T follicular helper cell (primary cell): ENCODE results near the gene SARDH.
A peak's percentile ranks its signal among the peaks of the same experiment; 100 is the strongest.
"Not testable (repeated sequence)": the region's sequence is repeated elsewhere in the genome, so short reads cannot be mapped to it uniquely, and the experiment has no call there.

Experiments used
- DNase-seq: peaks from one replicate; pipeline ENCODE4 v3.0.0-alpha.2; 2020; ENCODE audit warnings: low read depth

The SARDH gene

DNA sequence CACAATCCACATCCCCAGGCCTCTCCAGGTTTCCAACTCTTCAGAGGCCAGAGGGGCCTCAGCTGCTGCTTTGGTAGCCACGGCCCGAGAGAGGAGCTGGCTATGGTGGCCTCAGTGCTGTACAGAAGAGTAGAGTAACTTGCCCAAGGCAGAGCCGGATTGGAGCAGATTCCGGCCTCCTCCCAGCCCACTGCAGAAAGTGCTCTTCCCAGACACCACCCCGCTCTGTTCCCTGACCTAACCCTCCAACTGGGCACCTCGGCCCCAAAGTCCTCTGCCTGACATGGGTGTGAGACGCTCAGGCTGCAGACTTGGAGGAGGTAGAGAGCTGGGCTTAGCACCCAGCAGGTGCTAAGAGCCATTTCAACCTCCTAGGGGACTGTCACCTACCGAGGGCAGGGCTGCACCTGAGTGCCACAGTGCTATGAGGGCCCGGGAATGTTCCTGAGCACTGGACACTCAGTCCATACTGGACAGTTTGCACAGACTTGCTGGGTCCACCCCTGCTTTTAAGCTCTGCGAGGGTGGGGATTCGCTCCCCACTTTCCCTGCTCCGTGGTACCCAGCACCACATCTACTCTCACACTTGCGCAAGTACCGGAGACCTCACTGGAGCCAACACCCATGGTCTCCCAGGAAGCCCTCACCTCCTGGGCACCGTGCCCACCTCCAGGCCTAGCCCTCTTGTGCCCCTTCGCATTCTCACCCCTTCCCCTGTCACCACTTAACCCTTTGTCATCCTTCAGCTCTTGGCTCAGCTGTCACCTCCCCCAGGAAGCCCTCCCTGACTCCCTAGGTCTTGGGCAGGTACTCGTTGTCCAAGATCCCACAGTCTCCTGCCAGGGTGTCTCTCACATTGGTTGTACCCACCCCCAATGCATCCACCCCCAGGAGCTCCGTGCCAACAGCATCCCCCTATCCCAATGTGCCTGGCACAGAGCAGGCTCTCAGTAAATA, 52.2 kb downstream of the SARDH start:
- no peak for DNase-seq

DNA sequence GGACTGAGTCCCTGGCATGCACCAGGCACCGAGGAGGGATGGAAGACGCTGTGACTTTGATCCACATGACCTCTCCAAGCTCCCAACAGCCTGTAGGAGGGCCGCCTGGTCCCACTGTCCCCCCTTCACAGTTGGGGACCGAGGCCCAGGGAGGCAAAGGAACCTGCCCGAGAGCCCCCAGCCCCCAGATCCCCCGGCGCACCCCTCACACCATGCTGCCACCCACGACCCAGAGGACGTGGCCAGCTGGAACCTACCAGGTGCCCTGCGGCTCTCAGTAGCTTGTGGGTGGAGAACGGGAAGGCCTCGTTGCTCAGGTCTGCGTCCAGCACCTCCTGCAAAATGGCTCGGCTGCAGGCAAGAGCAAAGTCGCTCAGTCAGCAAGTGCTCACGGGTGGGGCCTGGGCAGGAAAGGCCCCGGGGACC, 53.2 kb downstream of the SARDH start:
- no peak for DNase-seq

DNA sequence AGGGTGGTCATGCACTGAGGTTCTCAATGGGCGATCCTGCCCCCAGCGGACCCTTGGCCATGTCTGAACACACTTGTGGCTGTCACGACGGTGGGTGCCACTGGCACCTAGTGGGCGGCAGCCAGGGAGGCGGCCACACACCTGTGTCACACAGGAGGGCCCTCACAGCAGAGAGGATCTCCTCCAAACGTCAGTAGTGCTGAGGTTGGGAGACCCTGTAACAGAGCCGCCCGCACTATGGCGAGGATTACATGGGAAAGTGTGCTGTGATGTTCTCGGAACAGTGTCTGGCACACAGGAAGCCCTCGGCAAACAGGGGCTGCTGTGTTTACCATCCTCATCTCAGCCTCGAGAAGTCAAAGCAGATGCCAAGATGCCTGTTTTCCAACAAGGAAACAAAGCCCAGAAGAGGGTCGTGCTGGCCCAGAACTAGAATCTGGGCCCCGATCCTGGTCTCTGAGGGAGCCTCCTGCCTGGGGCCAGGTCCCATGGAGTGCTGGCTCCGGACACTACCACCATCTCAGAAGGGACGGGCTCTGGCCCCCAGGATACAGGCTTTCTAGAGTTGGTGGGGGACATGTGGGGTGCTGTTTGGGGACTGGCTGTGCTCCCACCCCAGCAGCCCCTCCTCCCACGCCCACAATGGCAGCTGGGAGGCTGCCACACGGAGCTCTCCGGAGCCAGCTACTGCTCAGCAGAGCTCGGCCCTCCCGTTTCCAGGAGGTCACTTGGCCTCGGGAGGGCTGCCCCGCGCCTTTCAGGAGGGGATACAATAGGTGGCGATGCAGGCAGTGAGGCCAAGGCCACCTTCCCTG, 53.8 kb downstream of the SARDH start:
- no peak for DNase-seq

DNA sequence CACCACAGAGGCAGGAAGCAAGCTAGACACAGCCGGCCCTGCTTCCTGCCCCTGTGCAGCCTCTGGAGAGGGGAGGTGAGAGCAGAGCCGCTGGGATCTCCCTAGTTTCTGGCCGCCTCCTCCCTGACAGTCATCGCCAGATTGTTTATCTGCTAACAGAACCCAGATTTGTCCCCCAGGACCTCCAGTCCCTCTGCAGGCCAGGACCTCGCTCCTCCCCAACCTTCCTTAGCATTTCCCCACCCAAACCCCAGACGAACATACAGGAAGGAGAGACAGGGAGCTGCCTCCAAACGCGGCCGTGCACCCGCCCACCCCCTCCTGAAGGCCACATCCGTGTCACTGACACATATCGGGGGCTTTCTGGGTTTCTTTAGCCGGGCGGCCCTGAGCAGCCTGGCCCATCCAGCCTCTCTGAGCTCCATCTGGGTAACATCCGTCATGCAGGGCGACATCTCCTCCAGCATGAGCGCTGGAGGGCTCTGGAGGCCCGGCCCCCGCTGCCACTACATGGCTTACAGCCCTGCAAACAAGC, 54.5 kb downstream of the SARDH start:
- DNase-seq = peak; percentile 71

DNA sequence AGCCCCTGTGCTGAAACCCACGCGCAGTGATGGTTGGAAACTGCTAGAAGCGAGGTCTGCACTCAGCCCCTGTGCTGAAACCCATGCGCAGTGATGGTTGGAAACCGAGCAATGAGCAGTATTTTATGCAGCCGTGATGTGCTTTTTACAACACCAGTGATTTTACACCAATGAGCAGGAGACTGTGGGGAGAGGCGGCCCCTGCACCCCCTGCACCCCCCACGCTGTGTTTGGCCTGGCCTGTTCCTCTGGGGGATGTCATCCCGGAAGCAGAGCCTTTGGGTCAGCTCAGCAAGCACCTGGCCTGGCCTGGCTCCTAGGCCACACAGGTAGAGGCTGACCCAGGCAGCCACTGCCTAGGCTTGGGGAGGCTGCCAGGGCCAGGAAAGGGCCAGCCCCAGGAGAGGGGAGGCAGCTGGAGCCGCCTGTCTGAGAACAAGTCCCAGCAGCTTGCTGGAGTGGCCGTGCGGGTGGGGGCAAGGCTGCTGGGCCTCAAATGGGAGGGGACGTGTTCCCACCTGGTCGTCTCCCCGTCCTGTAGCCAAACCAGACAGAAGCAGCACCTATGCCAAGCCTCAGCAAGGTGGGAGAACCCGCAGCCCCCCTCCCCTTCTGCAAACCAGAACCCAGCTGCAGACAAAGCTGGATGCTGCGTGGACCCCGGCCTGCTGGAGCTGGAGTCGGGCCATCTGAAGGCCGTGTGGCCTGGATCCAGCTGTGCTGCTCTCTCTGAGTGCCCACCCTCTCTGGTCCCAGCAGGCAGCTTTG, 55.1 kb downstream of the SARDH start:
- no peak for DNase-seq

DNA sequence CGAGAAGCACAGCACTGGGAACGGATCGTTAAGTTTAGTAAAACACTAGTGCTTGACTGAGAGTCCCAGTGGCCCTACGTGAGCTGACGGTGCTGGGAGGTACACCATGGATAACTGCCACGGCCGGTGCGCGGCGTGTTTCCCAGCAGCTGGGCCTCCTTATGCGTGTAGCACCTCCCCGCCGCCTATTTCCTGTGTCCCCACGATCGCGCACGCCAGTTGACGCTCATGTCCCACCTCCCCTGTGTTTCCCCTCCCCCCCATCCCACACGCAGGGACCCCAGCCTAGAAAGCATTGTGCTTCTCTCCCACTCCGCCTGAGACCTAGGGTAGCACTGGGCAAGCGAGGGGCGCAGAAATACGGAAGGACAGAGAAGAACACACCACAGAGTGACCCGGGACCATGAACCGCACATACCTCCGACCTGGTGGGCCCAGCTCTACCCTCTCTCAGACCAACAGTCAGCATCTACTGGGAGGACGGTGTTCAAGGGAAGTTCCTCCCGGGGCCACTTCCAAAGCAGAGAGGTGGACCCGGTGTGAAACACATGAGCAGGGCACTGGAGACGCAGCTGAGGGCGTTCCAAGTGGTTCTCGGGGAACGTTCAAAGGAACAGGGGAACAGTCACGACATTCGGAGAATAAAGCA, 56.4 kb downstream of the SARDH start:
- DNase-seq = no peak

DNA sequence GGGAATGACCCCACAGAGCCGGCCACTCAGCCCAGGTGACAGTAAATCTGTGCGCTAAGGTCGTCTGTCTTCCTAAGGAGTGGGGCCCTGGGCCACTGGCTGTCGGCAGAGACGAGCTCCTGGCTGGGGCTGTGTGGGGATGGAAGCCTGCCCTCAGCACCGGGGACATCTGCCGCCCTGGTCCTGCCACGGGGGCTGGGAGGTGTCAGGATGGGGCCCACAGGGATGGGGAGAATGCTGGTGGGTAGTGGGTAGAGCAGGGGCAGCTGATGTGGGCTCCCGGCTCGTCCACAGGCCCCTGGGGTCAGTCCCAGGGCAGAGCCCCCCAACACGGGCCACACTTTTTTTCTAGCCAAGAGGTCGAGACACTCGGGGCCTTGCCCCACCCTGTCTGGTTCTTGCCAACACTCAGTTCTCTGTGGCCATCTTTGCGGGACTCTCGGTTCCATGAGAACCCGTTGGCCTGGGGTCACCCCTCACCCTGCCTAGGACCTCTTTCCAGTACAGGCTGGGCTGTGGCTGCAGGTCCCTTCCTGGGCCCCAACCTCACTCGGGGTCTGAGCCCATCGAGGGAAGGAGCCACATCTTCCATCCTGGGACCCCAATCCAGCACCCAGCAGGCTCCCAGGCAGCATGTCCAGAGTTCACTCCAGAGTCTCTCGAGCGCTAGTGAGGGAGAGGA, 57.0 kb downstream of the SARDH start:
- DNase-seq = no peak

DNA sequence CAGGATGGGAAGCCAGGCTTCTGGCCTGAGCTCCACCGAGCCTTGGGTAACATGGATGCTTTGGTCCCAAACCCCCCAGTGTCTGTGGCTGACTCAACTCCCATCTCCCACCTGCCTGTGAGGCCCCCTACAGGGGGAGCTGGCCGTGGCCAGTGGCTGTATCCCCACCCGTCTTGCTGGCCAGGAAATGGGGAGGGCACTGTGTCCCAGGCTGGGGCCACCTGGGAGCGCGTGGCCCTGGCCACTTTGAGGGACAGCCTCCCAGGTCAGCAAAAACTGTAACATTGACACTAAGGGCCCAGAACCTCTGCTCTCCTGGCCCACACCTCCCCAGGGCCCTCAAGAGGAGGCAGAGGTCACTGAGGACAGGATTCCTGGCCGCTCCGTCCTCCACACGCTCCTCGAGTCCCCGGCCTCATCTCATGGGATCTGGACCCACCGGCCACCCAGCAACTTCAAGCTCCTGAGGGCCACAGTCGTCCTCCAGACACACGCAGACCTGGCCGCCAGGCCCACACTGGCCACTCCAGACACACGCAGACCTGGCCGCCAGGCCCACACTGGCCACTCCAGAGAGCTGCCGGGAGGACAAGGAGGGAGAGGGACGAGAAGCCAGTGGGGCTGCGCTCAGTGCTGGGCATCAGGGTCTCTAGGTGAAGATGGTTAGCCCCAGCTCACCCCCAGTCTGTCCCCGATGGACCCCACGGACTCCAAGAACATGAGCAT, 57.7 kb downstream of the SARDH start:
- DNase-seq = no peak

DNA sequence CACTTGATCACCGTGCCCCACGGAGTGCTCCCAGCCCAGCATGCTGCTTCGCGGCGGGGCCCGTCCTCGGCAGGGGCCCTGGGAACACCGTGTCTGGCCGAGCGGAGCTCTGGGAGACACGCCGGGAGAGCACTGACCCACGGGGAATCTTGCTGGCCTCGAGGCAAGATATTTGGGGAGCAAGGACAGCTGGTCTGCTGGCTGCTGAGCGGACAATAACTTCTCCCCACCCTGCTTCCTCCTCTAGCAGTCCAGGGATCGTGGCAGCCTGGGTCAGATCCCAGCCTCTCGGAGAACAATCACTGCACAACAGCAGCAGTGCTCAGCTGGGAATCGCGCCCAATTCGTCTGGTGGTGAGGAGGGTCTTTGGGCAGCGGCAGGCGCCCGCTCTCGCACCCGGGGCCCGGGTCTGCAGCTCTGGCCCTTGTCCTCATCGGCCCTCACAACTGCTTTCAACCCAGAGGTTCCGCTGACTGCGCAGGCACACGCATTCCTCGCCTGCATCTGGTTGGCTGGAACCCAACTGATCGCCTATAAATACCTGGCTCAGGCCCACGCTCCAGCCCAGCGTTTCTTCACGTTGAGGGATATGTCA, 58.6 kb downstream of the SARDH start:
- no peak for DNase-seq

DNA sequence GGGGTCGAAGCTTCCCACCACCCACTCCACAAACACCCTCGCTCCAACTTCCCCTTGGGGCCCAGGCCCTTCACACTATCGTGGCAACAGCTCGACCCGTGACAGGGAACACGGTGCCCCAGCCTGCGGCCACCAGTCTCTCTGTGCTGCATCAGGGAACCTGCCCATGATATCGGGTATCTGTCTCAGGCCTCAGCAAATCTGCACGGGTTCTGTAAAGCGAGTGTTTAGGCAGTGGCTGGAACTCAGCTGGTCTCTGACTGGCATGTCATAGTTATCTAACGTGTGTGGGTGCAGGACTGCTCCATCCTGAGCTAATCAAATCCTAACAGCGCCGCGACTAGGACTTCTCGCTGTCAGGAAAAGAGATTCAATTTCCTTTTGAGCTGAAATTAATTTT, 59.1 kb downstream of the SARDH start:
- DNase-seq = no peak

DNA sequence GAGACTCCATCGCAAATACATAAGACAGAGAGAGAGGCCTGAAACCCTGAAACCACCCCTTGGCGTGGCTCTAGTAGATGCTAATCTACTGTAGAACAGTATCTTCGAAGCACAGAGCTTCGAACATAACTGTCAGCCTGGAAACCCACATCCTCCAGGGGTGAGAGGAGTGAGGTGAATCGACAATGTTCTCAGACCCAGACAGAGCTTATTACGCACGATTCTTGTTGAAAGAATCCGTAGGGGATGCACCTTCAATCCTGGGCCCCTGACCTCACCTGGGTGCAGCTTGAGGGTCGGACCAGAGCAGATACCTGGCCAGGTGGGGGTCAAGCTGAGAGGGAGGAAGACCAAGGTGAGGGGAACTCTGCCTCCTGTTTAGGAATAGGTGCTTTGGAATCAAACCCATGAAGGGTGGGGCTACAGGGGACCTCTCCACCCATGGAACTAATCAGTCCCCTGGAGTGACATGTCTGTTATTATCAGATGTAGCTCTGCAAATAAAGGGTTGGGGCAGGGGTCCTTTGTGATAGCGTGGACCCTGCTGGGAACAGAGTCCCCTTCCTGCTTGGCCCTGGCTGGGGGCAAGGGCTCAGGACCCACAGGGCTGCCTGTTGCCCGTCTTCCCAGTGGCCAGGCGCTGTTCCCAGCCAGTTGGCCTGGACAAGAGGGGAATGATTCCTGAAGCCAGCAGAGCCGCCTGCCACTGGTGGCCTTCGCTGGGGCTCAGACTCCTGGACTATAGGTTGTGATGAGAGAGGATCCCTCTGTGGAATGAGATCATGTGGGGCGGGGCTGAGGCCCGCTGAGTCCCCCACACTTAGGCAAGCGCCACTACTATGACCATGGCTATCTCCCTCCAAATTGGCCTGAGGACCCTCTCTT, 60.8 kb downstream of the SARDH start:
- peak; percentile 69 for DNase-seq

DNA sequence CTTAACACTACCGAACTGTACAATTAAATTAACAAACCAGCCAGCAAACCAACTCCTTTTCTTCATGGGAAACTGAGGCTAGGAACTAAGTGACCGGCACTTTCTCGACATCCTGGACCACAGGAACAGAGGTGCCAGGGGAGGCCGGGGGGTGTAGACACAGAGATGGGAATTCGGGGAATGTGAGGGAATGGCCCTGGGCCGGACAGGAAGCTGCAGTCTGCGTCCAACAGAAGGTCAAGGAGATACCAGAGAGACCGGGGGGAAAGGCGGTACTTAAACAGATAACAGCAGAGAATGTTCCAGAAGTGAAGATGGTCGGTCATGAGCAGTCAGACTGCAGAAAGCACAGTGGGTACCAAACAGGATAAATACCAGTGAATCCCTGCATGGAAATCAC, 61.7 kb downstream of the SARDH start:
- no peak for DNase-seq

DNA sequence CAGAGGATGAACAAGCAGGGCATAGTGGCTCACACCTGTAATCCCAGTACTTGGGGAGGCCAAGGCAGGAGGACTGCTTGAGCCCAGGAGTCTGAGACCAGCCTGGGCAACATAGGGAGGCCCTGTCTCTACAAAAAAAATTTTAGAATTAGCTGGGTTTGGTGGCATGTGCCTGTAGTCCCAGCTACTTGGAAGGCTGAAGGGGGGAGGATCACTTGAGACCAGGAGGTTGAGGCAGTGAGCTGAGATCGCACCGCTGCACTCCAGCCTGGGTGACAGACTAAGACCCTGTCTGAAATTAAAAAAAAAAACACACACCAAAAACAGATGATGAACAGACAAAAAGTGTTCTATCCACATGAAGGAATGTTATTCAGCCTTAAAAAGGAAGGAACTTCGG, 62.4 kb downstream of the SARDH start:
- not testable (repeated sequence) for DNase-seq

DNA sequence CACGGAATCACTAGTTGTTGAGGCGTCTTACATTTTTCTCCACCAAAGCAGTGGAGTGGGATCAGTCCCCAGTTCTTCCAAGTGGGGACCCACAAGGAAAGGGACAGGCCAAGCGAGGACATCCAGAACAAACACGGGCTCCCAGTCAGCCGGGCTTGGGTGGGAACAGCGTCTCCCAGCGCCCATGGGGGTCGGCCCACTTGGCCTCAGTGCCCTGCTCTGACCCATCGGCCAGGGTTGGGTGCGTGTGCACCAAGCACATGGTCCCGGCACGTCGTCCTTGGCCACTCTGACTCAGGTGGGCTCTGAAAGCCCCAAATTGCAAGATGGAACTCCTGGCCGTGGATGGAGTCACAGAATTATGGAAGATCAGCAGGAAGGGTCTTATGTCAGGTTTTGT, 64.1 kb downstream of the SARDH start:
- DNase-seq = no peak

DNA sequence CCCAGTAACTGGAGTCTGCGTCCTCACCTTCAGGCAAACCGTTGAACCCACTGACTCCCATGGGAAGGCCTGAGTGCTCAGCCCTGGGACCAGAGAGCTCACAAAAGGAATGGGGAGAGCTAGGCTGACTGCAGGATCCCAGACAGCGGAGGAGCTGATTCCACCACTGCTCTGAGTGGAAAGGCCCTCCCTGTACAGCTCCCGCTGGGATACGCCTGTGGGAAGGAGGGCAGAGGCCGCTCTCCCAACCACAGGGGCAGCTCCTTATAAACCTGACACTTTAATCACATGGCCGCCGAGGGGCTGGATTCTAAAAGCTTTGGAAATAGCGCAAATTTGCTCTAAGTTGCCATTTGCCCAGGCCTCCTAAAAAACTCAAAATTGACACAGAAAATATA, 64.9 kb downstream of the SARDH start:
- no peak for DNase-seq

DNA sequence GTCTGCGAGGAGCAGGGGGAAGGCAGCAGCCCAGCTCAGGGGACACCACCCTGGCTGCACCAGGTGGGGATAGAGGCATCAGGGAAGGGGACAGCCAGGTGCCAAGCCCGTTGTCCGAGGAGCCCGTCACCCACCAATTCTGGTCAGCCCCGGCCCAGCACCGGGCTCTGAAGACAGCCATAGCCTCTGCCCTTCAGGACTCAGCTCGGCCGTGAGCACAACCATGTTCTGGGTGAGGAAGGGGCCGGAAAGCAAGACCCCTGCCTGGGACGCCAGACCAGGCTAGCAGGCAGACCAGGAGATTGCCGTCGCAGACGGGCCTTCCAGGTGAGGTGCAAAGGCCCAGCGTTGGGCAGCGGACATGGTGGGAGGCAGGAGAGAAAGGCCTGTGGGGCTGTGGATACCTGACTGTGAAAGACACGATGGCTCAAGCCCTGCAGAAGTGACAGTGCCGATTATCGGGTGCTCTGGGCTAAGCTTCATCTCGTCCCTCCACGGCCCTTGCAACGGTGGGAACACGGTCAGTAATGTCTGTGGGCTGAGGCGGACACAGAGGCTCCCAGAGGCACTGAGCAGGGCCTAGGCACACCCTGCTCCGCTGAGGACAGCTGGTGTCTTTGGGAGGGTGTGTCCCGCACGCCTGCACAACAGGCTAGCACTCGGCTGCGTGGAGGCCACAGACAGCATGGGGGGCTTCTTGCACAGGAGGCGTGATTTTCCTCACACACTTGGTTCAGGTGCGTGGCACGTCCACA, 65.5 kb downstream of the SARDH start:
- no peak for DNase-seq

DNA sequence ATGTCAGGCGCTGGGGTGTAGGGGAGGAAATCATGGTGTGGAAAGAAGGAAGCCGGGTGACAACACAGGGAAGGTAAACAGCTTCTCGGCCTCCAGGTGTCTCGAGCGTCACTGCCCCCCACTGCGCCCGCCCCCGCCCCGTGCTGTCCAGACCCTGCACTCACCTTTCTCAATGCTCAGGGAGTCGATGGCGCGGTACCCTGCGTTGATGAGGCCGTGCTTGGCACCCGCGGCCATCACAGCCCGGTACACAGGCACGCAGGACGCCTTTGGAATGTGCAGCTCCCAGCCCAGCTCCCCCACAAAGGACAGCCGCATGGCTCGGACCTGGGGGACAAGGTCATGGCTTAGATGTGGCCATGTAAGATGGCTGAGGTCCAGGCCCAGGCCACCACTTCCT, 66.8 kb downstream of the SARDH start:
- no peak for DNase-seq

DNA sequence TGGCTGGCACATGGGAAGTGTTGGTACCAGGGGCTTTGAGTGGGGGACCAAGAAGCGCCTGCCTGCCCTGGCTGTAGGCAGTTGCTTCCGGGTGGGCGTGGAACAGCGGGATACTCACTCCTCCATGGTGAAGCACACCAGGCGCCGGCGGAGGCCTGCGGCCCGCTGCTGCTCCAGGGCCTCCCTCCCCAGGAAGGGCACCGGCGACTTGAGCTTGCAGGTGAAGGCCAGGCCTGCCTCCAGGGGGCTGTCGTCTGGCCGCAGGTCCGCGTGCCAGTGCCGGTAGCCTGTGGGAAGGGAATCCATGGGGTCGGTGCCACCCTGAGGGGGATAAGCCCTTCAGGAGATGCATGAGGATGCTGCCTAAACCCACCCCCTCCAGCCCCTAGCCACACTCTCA, 67.7 kb downstream of the SARDH start:
- no peak for DNase-seq
